Tibial nerve (tissue), 4 donors: ENCODE results near the gene ERICH3. TPM values are rescaled to one million over a fixed set of nuclear protein-coding genes. Genes with fewer than 3 reads are reported as not detected.

Experiments
- DNase-seq, 2 donors: peaks; one replicate each; pipeline ENCODE4 v3.0.0-alpha.2; 2019; ENCODE audit warnings: low spot score in 2 of 2
- H3K27ac ChIP-seq, 4 donors: fragments of 200-600 bp; sonication (generic) in 3 of 4; one replicate each; pipeline ENCODE4 v1.5.1; 2017 to 2019; ENCODE audit warnings: mild to moderate bottlenecking in 1 of 4
- H3K27me3 ChIP-seq, 2 donors: fragments of 200-600 bp; sonication (generic) in 1 of 2; one replicate each; pipeline versions ENCODE4 v1.5.1 to v1.6.0; 2017 to 2019
- H3K36me3 ChIP-seq, 3 donors: fragments of 200-600 bp; sonication (generic); one replicate each; pipeline ENCODE4 v1.5.1; 2018 to 2019
- H3K4me1 ChIP-seq, 4 donors: fragments of 200-600 bp; sonication (generic) in 3 of 4; one replicate each; pipeline ENCODE4 v1.5.1; 2017 to 2019
- H3K4me3 ChIP-seq, 4 donors: fragments of 200-600 bp; sonication (generic) in 3 of 4; one replicate each; pipeline ENCODE4 v1.5.1; 2017 to 2019; ENCODE audit warnings: mild to moderate bottlenecking in 1 of 4, moderate library complexity in 1 of 4
- H3K9me3 ChIP-seq, 4 donors: fragments of 200-600 bp; sonication (generic) in 3 of 4; one replicate each; pipeline ENCODE4 v1.5.1; 2017 to 2019
- EP300 ChIP-seq, 2 donors: sonication (generic); formaldehyde crosslinking; IDR thresholded peaks; one replicate each; pipeline ENCODE4 v1.6.1; 2017; ENCODE audit warnings: antibody characterized with exemption in 2 of 2, mild to moderate bottlenecking in 1 of 2
- POLR2A ChIP-seq, 2 donors: fragments of 450-650 bp; IDR thresholded peaks; one replicate each; pipeline ENCODE4 v1.6.1; 2017; ENCODE audit warnings: antibody characterized with exemption in 2 of 2, mild to moderate bottlenecking in 2 of 2, moderate library complexity in 2 of 2
- WGBS, 2 donors: methylation state at CpG; one replicate each; pipeline ENCODE4 v1.1.5; 2018; 5-methylcytosine and 5-hydroxymethylcytosine counted together
- total RNA-seq, 4 donors: library from RNA; depleted of rRNA; stranded (reverse); fragments of >200 nt; gene quantifications; one replicate each; pipeline ENCODE4 v1.1.0, GENCODE V29; 2016
- TF ChIP-seq, protein P1 (sequence below), 5 experiments: fragments of 200-600 bp in 3 of 5; fragments of 450-650 bp in 2 of 5; sonication (generic) in 3 of 5; IDR thresholded peaks; one replicate each; pipeline ENCODE4 v1.5.1; 2016 to 2019; ENCODE audit warnings: antibody characterized with exemption in 5 of 5, mild to moderate bottlenecking in 3 of 5, moderate library complexity in 2 of 5

Gene ERICH3
- total RNA-seq, 4 donors from 2014 or later: 0.20 to 0.30 (median 0.21) TPM

DNA sequence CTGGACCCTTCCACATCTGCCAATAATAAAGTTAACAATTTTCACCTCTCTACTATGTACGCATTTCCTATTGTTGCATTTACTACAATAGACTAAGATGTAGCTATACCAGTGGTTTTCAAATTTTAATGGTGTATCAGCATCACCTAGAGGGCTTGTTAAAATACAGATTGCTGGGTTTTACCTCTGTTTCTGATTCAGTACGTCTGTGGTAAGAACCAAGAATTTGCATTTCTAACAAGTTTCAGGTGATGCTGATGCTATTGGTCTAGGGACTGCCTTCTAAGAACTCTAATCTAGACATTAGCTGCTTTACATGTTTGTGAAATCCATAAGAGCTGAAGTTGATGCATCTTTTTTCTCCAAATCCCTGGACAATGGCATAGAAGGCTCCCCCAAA is 59.7 kb downstream of the ERICH3 start:
- Histone ChIP-seq H3K4me1 (no peaks in the 10 kb centered on the region), H3K36me3 (no peaks in the 10 kb centered on the region), H3K4me3 (no peak overlapping the region), H3K27ac (no peak overlapping the region), H3K9me3 (no peaks in the 10 kb centered on the region), H3K27me3 (no peaks in the 10 kb centered on the region)
- 76 to 84% methylated on average over 2 of the region's 2 CpGs for WGBS, 2 donors
- TF ChIP-seq POLR2A (IDR thresholded peaks at IDR 0.05) (no peak), EP300 (IDR thresholded peaks at IDR 0.05) (no peak)
- TF ChIP-seq, protein P1, sequence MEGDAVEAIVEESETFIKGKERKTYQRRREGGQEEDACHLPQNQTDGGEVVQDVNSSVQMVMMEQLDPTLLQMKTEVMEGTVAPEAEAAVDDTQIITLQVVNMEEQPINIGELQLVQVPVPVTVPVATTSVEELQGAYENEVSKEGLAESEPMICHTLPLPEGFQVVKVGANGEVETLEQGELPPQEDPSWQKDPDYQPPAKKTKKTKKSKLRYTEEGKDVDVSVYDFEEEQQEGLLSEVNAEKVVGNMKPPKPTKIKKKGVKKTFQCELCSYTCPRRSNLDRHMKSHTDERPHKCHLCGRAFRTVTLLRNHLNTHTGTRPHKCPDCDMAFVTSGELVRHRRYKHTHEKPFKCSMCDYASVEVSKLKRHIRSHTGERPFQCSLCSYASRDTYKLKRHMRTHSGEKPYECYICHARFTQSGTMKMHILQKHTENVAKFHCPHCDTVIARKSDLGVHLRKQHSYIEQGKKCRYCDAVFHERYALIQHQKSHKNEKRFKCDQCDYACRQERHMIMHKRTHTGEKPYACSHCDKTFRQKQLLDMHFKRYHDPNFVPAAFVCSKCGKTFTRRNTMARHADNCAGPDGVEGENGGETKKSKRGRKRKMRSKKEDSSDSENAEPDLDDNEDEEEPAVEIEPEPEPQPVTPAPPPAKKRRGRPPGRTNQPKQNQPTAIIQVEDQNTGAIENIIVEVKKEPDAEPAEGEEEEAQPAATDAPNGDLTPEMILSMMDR (IDR thresholded peaks at IDR 0.05): no peak
- no peak for DNase-seq

- TF ChIP-seq, protein P1 (IDR thresholded peaks at IDR 0.05): no peak
- TF ChIP-seq EP300 (IDR thresholded peaks at IDR 0.05) (no peak), POLR2A (IDR thresholded peaks at IDR 0.05) (no peak)
- Histone ChIP-seq H3K27ac (no peak overlapping the region), H3K4me3 (no peak overlapping the region), H3K9me3 (no peaks in the 10 kb centered on the region), H3K36me3 (no peaks in the 10 kb centered on the region), H3K27me3 (no peaks in the 10 kb centered on the region), H3K4me1 (no peaks in the 10 kb centered on the region)
- 40 to 42% methylated on average over 2 of the region's 2 CpGs for WGBS, 2 donors
- no peak for DNase-seq
These were observed 61.7 kb downstream of the ERICH3 start for GRCh38 chr1:74611887-74612286.

DNA sequence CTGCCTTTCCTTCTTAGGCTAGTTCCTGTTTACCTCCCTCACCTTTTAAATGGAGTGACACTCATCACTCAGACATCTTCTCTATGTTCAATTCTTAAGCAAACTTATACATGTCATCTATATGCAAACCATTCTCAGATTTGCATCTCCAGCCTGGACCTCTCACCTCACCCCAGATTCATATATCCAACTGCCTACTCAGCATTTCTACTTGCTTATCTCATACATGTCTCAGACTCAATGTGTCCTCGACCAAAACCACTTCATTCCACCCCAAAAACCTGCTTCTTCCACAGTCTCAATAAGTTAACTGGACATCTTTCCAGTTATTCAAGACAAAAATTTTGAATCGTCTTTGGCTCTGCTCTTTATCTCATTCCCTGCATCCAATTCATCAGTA is 62.6 kb downstream of the ERICH3 start:
- Histone ChIP-seq H3K27ac (no peak overlapping the region), H3K27me3 (no peaks in the 10 kb centered on the region), H3K4me1 (no peaks in the 10 kb centered on the region), H3K36me3 (no peaks in the 10 kb centered on the region), H3K9me3 (no peaks in the 10 kb centered on the region), H3K4me3 (no peak overlapping the region)
- TF ChIP-seq EP300 (IDR thresholded peaks at IDR 0.05) (no peak), POLR2A (IDR thresholded peaks at IDR 0.05) (no peak)
- TF ChIP-seq, protein P1 (IDR thresholded peaks at IDR 0.05): no peak
- DNase-seq: no peak
- WGBS, 2 donors: 77 to 89% methylated on average over 2 of the region's 2 CpGs

DNA sequence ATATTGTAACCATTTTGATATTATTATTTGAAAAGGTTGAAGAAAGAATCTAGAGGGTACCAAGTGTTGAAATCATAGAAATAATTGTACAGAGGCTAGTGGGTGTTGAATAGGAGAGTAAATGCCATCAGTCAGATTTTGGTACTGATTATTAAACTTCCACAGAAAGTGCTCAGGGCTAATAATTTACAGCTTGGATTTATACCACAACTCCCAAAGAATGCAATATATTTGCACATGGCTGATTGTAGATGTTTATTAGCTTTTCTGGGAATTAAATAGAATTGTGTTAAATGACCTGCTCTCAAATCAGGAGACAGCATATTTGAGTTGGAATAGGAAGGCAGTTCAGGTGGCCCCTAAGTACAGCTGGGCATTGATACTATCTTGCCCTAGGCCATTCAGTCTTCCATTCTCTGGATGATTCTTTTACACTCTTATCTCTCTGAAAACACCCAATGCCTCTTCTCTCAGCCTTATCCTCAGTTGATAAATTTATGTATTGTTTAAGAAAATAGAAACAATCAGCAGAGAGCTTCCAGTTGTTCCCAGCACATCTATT is 63.7 kb downstream of the ERICH3 start:
- Histone ChIP-seq H3K27me3 (no peaks in the 10 kb centered on the region), H3K36me3 (no peaks in the 10 kb centered on the region), H3K4me3 (no peak overlapping the region), H3K27ac (no peak overlapping the region), H3K4me1 (no peaks in the 10 kb centered on the region), H3K9me3 (no peaks in the 10 kb centered on the region)
- TF ChIP-seq, protein P1 (IDR thresholded peaks at IDR 0.05): no peak
- no peak for TF ChIP-seq POLR2A (IDR thresholded peaks at IDR 0.05)
- TF ChIP-seq EP300 (IDR thresholded peaks at IDR 0.05): no peak
- DNase-seq: no peak

DNA sequence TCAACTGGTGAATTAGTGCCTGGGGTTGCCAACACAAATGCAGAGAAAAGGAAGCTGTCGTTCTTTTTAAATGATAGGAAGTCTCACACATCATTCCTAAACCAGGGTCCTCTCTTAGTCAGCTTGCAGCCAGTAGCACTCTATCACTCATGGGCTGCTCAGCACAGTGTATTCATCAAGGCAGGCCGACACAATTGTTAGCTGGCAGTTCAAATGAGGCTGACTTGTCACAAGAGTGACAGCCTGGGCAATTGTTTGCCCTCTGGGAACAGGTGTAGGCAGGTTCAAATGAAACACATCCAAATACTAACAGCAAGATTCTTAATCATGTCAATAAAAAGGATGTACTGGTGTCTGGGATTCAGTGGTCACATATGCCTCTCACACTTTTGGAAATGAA is 76.9 kb downstream of the ERICH3 start:
- no peaks in the 10 kb centered on the region for H3K4me1 ChIP-seq
- WGBS, 2 donors: 71 to 94% methylated on average over 2 of the region's 2 CpGs

More for the DNA sequence above, 76.9 kb downstream of the ERICH3 start:
- Histone ChIP-seq H3K36me3 (no peaks in the 10 kb centered on the region), H3K9me3 (no peaks in the 10 kb centered on the region), H3K4me3 (no peak overlapping the region), H3K27me3 (no peaks in the 10 kb centered on the region), H3K27ac (no peak overlapping the region)
- DNase-seq: no peak
- TF ChIP-seq, protein P1 (IDR thresholded peaks at IDR 0.05): no peak
- TF ChIP-seq EP300 (IDR thresholded peaks at IDR 0.05) (no peak), POLR2A (IDR thresholded peaks at IDR 0.05) (no peak)
